Loucy (cell line): ENCODE data around the gene SLCO2A1.

Source experiments
- H2AFZ ChIP-seq: fragments of 200-600 bp; sonication (generic); 2 replicates; pipeline ENCODE4 v1.6.0; 2016; ENCODE audit warnings: antibody characterized with exemption, mild to moderate bottlenecking, low read length, moderate library complexity
- H3F3A ChIP-seq: fragments of 200-600 bp; 2 replicates; pipeline ENCODE4 v1.6.0; 2016; ENCODE audit warnings: antibody characterized with exemption, low read depth, mild to moderate bottlenecking
- H3K27me3 ChIP-seq: fragments of 200-600 bp; sonication (generic); 2 replicates; pipeline ENCODE4 v1.6.1; 2014; ENCODE audit warnings: low read length, mild to moderate bottlenecking; ENCODE audit not compliant: insufficient read depth, poor library complexity, severe bottlenecking
- H3K36me3 ChIP-seq: fragments of 200-600 bp; sonication (generic); 2 replicates; pipeline ENCODE4 v1.6.1; 2016; ENCODE audit warnings: low read length; ENCODE audit not compliant: insufficient read depth
- H3K4me1 ChIP-seq: fragments of 200-600 bp; sonication (generic); 2 replicates; pipeline ENCODE4 v1.5.1; 2014; ENCODE audit warnings: low read length, mild to moderate bottlenecking; ENCODE audit not compliant: insufficient read depth, poor library complexity, severe bottlenecking
- H3K4me2 ChIP-seq: fragments of 200-600 bp; sonication (generic); 2 replicates; pipeline ENCODE4 v1.6.0; 2014; ENCODE audit warnings: antibody characterized with exemption, low read length, low read depth, mild to moderate bottlenecking; ENCODE audit not compliant: poor library complexity, severe bottlenecking
- H3K4me3 ChIP-seq: fragments of 200-600 bp; sonication (generic); 2 replicates; pipeline ENCODE4 v1.5.1; 2014; ENCODE audit warnings: low read length, mild to moderate bottlenecking, mixed read lengths; ENCODE audit not compliant: poor library complexity, severe bottlenecking
- H3K79me2 ChIP-seq: fragments of 200-600 bp; sonication (generic); 2 replicates; pipeline ENCODE4 v1.6.1; 2014; ENCODE audit warnings: low read length; ENCODE audit not compliant: insufficient read depth
- H3K9ac ChIP-seq: fragments of 200-600 bp; sonication (generic); 2 replicates; pipeline ENCODE4 v1.6.0; 2014; ENCODE audit warnings: mild to moderate bottlenecking, low read depth, low read length, moderate library complexity; ENCODE audit not compliant: poor library complexity, severe bottlenecking
- H3K9me2 ChIP-seq: fragments of 200-600 bp; sonication (generic); replicated peaks from 2 replicates; pipeline ENCODE4 v1.6.1; 2016; ENCODE audit warnings: low read depth, low read length, mixed read lengths
- H3K9me3 ChIP-seq: fragments of 200-600 bp; sonication (generic); 2 replicates; pipeline ENCODE4 v1.6.1; 2014; ENCODE audit warnings: mild to moderate bottlenecking, antibody characterized with exemption, low read length, low read depth; ENCODE audit not compliant: insufficient read depth
- H4K20me1 ChIP-seq: fragments of 200-600 bp; sonication (generic); 2 replicates; pipeline ENCODE4 v1.6.0; 2014; ENCODE audit warnings: antibody characterized with exemption, low read length, mild to moderate bottlenecking; ENCODE audit not compliant: insufficient read depth, poor library complexity, severe bottlenecking
- EZH2phosphoT487 ChIP-seq: fragments of 200-600 bp; IDR thresholded peaks from 2 replicates; pipeline ENCODE4 v1.6.1; 2018; ENCODE audit warnings: antibody characterized with exemption, mild to moderate bottlenecking, moderate library complexity, borderline replicate concordance
- TF ChIP-seq, protein P1 (sequence below): fragments of 200-600 bp; sonication (generic); conservative IDR thresholded peaks from 2 replicates; pipeline ENCODE4 v1.5.1; 2014; ENCODE audit warnings: mild to moderate bottlenecking, antibody characterized with exemption, low read length

Gene SLCO2A1

GRCh38 chr3:133955892-133956291, 73.8 kb downstream of the SLCO2A1 start:
- Histone ChIP-seq H3K4me3 (no peak overlapping the region), H3K4me2 (no peak overlapping the region), H3K27me3 (no peaks in the 10 kb centered on the region), H2AFZ (no peak overlapping the region), H4K20me1 (no peaks in the 10 kb centered on the region), H3K9ac (no peak overlapping the region), H3K9me3 (no peaks in the 10 kb centered on the region), H3K9me2 (no peaks in the 10 kb centered on the region), H3K36me3 (no peaks in the 10 kb centered on the region), H3F3A (no peaks in the 10 kb centered on the region), H3K79me2 (no peaks in the 10 kb centered on the region), H3K4me1 (no peaks in the 10 kb centered on the region)
- TF ChIP-seq EZH2phosphoT487, result no peak
- TF ChIP-seq, protein P1, sequence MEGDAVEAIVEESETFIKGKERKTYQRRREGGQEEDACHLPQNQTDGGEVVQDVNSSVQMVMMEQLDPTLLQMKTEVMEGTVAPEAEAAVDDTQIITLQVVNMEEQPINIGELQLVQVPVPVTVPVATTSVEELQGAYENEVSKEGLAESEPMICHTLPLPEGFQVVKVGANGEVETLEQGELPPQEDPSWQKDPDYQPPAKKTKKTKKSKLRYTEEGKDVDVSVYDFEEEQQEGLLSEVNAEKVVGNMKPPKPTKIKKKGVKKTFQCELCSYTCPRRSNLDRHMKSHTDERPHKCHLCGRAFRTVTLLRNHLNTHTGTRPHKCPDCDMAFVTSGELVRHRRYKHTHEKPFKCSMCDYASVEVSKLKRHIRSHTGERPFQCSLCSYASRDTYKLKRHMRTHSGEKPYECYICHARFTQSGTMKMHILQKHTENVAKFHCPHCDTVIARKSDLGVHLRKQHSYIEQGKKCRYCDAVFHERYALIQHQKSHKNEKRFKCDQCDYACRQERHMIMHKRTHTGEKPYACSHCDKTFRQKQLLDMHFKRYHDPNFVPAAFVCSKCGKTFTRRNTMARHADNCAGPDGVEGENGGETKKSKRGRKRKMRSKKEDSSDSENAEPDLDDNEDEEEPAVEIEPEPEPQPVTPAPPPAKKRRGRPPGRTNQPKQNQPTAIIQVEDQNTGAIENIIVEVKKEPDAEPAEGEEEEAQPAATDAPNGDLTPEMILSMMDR, result no peak

DNA sequence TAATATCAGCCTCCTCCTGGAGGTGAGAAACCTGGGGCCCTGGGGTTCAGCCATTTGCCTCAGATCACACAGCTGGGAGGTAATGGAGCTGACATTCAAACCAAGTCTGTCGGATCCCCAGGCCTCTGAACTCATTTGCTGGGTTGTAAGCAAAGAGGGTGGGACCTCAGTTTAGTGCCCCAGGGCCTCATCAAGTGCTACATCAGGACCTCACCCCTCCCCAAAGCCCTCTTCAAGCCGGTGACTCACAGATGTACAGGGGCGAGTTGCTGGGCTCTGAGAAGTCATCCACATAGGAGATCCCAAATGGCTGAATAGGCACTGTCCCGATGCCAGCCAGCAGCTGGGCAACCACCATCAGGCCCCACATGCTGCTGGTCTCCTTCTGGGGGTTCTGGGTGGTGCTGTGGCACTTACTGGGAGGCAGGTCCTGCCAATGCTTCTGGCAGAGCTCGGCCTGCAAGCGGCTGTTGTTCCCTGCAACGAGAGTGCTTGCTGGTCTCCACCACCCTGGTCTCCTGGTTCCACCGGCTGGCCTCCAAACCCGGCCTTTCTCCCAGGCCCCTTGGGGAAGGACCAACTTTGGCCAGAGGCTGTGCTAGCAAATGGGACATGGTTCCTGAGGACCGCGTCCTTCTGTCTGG, 74.9 kb downstream of the SLCO2A1 start:
- no peaks in the 10 kb centered on the region for H4K20me1 ChIP-seq
- no peaks in the 10 kb centered on the region for H3F3A ChIP-seq
- H3K27me3 ChIP-seq, result no peaks in the 10 kb centered on the region
- TF ChIP-seq, protein P1, result no peak
- TF ChIP-seq EZH2phosphoT487, result no peak
- no peaks in the 10 kb centered on the region for H3K4me1 ChIP-seq
- no peaks in the 10 kb centered on the region for H3K79me2 ChIP-seq
- H3K4me2 ChIP-seq, result no peak overlapping the region
- no peak overlapping the region for H2AFZ ChIP-seq
- no peaks in the 10 kb centered on the region for H3K9me2 ChIP-seq
- H3K9ac ChIP-seq, result no peak overlapping the region
- H3K4me3 ChIP-seq, result no peak overlapping the region
- H3K9me3 ChIP-seq, result no peaks in the 10 kb centered on the region
- H3K36me3 ChIP-seq, result no peaks in the 10 kb centered on the region

- H3K9me3 ChIP-seq, result no peaks in the 10 kb centered on the region
- TF ChIP-seq, protein P1, result no peak
- TF ChIP-seq EZH2phosphoT487, result no peak
- no peaks in the 10 kb centered on the region for H4K20me1 ChIP-seq
- H3K4me2 ChIP-seq, result no peak overlapping the region
- H3F3A ChIP-seq, result no peaks in the 10 kb centered on the region
- H2AFZ ChIP-seq, result no peak overlapping the region
- no peak overlapping the region for H3K9ac ChIP-seq
- H3K79me2 ChIP-seq, result no peaks in the 10 kb centered on the region
- no peaks in the 10 kb centered on the region for H3K9me2 ChIP-seq
- H3K27me3 ChIP-seq, result no peaks in the 10 kb centered on the region
- no peaks in the 10 kb centered on the region for H3K4me1 ChIP-seq
- H3K4me3 ChIP-seq, result no peak overlapping the region
- H3K36me3 ChIP-seq, result no peaks in the 10 kb centered on the region
Observed at GRCh38 chr3:133953297-133953696, 76.4 kb downstream of the SLCO2A1 start.
